Measurements from ENCODE around the gene TSEN34.
A peak's percentile ranks its signal among the peaks of the same experiment; 100 is the strongest.
"Not testable (repeated sequence)": the region's sequence is repeated elsewhere in the genome, so short reads cannot be mapped to it uniquely, and the experiment has no call there.

The TSEN34 gene

GRCh38 chr19:54193011-54193410 lies 1.9 kb downstream of the TSEN34 start:
- Histone ChIP-seq H3K4me3 (ENCODE audit: low read depth, low read length) (no peak overlapping the region), H3K9me3 (ENCODE audit: control insufficient read depth, insufficient read depth, low read depth, low read length) (no peaks in the 10 kb centered on the region), H3K27ac (ENCODE audit: extremely low read depth, low read depth, low read length) (no peak overlapping the region), H3K36me3 (ENCODE audit: control insufficient read depth in 2 of 2, insufficient read depth in 1 of 2, low read length in 2 of 2) (peaks cover 32 to 38% of the 10 kb centered on the region in 2 experiments), H3K4me1 (ENCODE audit: control insufficient read depth, insufficient read depth, low read length) (peaks cover 14% of the 10 kb centered on the region)
- no peak for TF ChIP-seq ZFP37 (tag by site-specific recombination; IDR thresholded peaks at IDR 0.05)
- TF ChIP-seq ZNF16 (tag by site-specific recombination; IDR thresholded peaks at IDR 0.05; ENCODE audit: low read depth) = no peak
- TF ChIP-seq PRDM4 (tag by site-specific recombination; IDR thresholded peaks at IDR 0.05) = no peak
- no peak for TF ChIP-seq ZSCAN23 (tag by site-specific recombination; IDR thresholded peaks at IDR 0.05)
- TF ChIP-seq ZNF112 (tag by site-specific recombination; IDR thresholded peaks at IDR 0.05) = no peak
- TF ChIP-seq ZNF513 (tag by site-specific recombination; IDR thresholded peaks at IDR 0.05) = no peak
- TF ChIP-seq ZNF398 (tag by site-specific recombination; IDR thresholded peaks at IDR 0.05) = no peak
- no peak for TF ChIP-seq ZNF366 (tag by site-specific recombination; conservative IDR thresholded peaks at IDR 0.05)
- no peak for TF ChIP-seq ZNF2 (tag by site-specific recombination; IDR thresholded peaks at IDR 0.05)
- no peak for TF ChIP-seq ZNF121 (tag by site-specific recombination; IDR thresholded peaks at IDR 0.05)
- TF ChIP-seq ZBTB17 (tag by site-specific recombination; IDR thresholded peaks at IDR 0.05) = no peak
- POLR2A ChIA-PET = interaction anchor here (0.7 to 5.8 kb wide), 3 partner anchors 15 to 275 kb away, joined by 3 to 152 read pairs (median 19); partner anchors contain the start of gene LENG1
- CTCF ChIA-PET = interaction anchor here (1.2 kb wide), 1 partner anchor 73 kb away, joined by 6 read pairs; no protein-coding TSS in a partner anchor

- ChIA-PET CTCF (interaction anchor here (0.8 kb wide), 1 partner anchor 38 kb away, joined by 3 read pairs; no protein-coding TSS in a partner anchor), POLR2A (interaction anchor here (1.3 kb wide), 1 partner anchor 12 kb away, joined by 3 read pairs; no protein-coding TSS in a partner anchor)
- H3K36me3 ChIP-seq (ENCODE audit: control insufficient read depth in 2 of 2, insufficient read depth in 1 of 2, low read length in 2 of 2) = peaks cover 32 to 39% of the 10 kb centered on the region in 2 experiments
- H3K4me1 ChIP-seq (ENCODE audit: control insufficient read depth, insufficient read depth, low read length); H3K4me3 ChIP-seq (ENCODE audit: low read depth, low read length); H3K27ac ChIP-seq (ENCODE audit: extremely low read depth, low read depth, low read length); H3K9me3 ChIP-seq (ENCODE audit: control insufficient read depth, insufficient read depth, low read depth, low read length): not testable (repeated sequence)
- peak; percentile 91 for TF ChIP-seq KLF1 (tag by site-specific recombination; IDR thresholded peaks at IDR 0.05)
These were observed 3.4 kb downstream of the TSEN34 start for GRCh38 chr19:54194463-54194862.

GRCh38 chr19:54196536-54196935 lies 5.4 kb downstream of the TSEN34 start:
- no peak overlapping the region for H3K27ac ChIP-seq (ENCODE audit: extremely low read depth, low read depth, low read length)
- H3K36me3 ChIP-seq (ENCODE audit: control insufficient read depth in 2 of 2, insufficient read depth in 1 of 2, low read length in 2 of 2) = peaks cover 32 to 45% of the 10 kb centered on the region in 2 experiments
- TF ChIP-seq ZNF292 (tag by site-specific recombination; IDR thresholded peaks at IDR 0.05; ENCODE audit: borderline replicate concordance, low read depth) (no peak), ZNF785 (tag by site-specific recombination; IDR thresholded peaks at IDR 0.05) (no peak), ZSCAN4 (tag by site-specific recombination; IDR thresholded peaks at IDR 0.05) (no peak), GFI1B (tag by site-specific recombination; IDR thresholded peaks at IDR 0.05) (no peak), ZNF274 (IDR thresholded peaks at IDR 0.05; ENCODE audit: low read length) (no peak), ZNF274 (tag by site-specific recombination; IDR thresholded peaks at IDR 0.05; ENCODE audit: borderline replicate concordance) (no peak), ZFHX2 (tag by site-specific recombination; conservative IDR thresholded peaks at IDR 0.05) (no peak), ZBTB49 (tag by site-specific recombination; IDR thresholded peaks at IDR 0.05; ENCODE audit: low read depth) (no peak)
- H3K4me3 ChIP-seq (ENCODE audit: low read depth, low read length) = no peak overlapping the region
- H3K9me3 ChIP-seq (ENCODE audit: control insufficient read depth, insufficient read depth, low read depth, low read length) = no peaks in the 10 kb centered on the region
- ChIA-PET POLR2A (no interaction called here), CTCF (interaction anchor here (0.6 to 1.4 kb wide), 2 partner anchors 9 to 337 kb away, joined by 4 read pairs; no protein-coding TSS in a partner anchor)
- H3K4me1 ChIP-seq (ENCODE audit: control insufficient read depth, insufficient read depth, low read length) = peaks cover 6% of the 10 kb centered on the region; the same call in 1 of the 2 replicates

All from HEK293 (cell line).